ENCODE data around the gene RNF220. TPM values are rescaled to one million over a fixed set of nuclear protein-coding genes. Genes with fewer than 3 reads are reported as not detected.

RNF220 gene
- total and polyA plus RNA-seq, 2 of the 13 experiments (the other 11 are each of a cell fraction or from before 2014, with no cell fraction given) = 48.2 to 72.1 TPM

DNA sequence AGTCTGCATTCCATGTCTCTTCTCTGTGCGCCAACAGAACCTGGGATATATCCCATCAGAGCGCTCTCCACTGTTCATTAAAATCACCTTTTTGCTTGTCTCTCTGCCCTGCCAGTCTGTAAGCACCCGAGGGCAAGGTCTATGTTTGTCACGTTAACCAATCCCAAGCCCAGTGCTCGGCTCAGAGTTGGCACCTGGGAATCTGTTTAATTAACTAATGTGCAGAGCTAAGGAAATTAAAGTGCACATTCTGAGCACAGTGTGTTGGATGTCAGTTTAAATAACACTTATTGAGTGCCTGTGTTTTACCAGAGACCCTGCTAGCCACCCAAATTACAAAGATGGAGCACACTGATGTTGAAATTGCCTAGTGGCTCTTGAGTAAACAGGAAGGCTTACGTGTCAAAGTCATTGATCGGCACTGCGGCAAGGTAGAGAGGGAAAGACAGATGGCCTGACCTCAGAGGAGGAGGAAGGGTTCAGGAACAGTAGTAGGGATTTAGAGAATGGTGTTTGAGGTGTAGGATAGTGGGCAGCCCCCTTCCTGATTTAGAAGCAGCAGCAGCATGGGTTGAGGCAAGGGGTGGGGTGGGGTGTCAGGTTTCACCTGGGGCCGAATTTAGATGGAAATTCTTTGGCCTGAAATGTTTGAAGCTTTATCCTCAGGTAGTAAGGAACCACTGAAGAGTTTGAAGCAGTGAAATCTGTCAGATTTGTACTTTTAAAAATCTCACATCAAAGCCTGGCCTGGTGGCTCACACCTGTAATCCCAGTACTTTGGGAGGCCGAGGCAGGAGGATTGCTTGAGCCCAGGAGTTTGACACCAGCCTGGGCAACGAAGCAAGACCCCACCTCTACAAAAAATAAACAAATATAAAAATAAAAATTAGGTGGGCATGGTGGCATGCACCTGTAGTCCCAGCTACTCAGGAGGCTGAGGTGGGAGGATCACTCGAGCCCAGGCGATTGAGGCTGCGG is 277.1 kb downstream of the RNF220 start (continued):
- TF ChIP-seq, protein P1, sequence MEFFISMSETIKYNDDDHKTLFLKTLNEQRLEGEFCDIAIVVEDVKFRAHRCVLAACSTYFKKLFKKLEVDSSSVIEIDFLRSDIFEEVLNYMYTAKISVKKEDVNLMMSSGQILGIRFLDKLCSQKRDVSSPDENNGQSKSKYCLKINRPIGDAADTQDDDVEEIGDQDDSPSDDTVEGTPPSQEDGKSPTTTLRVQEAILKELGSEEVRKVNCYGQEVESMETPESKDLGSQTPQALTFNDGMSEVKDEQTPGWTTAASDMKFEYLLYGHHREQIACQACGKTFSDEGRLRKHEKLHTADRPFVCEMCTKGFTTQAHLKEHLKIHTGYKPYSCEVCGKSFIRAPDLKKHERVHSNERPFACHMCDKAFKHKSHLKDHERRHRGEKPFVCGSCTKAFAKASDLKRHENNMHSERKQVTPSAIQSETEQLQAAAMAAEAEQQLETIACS (CRISPR knock-in tag; IDR thresholded peaks at IDR 0.05) = no peak
- TF ChIP-seq HNF4G (IDR thresholded peaks at IDR 0.05; ENCODE audit: borderline replicate concordance, low read depth, low read length) = 0 out of 2 replicates have a peak, but pooled peaks have one; percentile 9
- TF ChIP-seq HNF4G (CRISPR knock-in tag; IDR thresholded peaks at IDR 0.05; ENCODE audit: borderline replicate concordance, low read depth) = peak; percentile 79; the same call in 1 of the 2 replicates
- TF ChIP-seq, protein P2, sequence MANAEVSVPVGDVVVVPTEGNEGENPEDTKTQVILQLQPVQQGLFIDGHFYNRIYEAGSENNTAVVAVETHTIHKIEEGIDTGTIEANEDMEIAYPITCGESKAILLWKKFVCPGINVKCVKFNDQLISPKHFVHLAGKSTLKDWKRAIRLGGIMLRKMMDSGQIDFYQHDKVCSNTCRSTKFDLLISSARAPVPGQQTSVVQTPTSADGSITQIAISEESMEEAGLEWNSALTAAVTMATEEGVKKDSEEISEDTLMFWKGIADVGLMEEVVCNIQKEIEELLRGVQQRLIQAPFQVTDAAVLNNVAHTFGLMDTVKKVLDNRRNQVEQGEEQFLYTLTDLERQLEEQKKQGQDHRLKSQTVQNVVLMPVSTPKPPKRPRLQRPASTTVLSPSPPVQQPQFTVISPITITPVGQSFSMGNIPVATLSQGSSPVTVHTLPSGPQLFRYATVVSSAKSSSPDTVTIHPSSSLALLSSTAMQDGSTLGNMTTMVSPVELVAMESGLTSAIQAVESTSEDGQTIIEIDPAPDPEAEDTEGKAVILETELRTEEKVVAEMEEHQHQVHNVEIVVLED (CRISPR knock-in tag; IDR thresholded peaks at IDR 0.05; ENCODE audit: borderline replicate concordance) = peak; percentile 52; the same call in 1 of the 2 replicates
- TF ChIP-seq NFKBIZ (CRISPR knock-in tag; IDR thresholded peaks at IDR 0.05) = peak; percentile 80; the same call in 1 of the 2 replicates
- TF ChIP-seq, protein P3, sequence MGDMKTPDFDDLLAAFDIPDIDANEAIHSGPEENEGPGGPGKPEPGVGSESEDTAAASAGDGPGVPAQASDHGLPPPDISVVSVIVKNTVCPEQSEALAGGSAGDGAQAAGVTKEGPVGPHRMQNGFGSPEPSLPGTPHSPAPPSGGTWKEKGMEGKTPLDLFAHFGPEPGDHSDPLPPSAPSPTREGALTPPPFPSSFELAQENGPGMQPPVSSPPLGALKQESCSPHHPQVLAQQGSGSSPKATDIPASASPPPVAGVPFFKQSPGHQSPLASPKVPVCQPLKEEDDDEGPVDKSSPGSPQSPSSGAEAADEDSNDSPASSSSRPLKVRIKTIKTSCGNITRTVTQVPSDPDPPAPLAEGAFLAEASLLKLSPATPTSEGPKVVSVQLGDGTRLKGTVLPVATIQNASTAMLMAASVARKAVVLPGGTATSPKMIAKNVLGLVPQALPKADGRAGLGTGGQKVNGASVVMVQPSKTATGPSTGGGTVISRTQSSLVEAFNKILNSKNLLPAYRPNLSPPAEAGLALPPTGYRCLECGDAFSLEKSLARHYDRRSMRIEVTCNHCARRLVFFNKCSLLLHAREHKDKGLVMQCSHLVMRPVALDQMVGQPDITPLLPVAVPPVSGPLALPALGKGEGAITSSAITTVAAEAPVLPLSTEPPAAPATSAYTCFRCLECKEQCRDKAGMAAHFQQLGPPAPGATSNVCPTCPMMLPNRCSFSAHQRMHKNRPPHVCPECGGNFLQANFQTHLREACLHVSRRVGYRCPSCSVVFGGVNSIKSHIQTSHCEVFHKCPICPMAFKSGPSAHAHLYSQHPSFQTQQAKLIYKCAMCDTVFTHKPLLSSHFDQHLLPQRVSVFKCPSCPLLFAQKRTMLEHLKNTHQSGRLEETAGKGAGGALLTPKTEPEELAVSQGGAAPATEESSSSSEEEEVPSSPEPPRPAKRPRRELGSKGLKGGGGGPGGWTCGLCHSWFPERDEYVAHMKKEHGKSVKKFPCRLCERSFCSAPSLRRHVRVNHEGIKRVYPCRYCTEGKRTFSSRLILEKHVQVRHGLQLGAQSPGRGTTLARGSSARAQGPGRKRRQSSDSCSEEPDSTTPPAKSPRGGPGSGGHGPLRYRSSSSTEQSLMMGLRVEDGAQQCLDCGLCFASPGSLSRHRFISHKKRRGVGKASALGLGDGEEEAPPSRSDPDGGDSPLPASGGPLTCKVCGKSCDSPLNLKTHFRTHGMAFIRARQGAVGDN (CRISPR knock-in tag; IDR thresholded peaks at IDR 0.05) = no peak; the same call in 1 of the 2 replicates
- TF ChIP-seq ZNF607 (CRISPR knock-in tag; IDR thresholded peaks at IDR 0.05; ENCODE audit: borderline replicate concordance) = no peak
- TF ChIP-seq, protein P4, sequence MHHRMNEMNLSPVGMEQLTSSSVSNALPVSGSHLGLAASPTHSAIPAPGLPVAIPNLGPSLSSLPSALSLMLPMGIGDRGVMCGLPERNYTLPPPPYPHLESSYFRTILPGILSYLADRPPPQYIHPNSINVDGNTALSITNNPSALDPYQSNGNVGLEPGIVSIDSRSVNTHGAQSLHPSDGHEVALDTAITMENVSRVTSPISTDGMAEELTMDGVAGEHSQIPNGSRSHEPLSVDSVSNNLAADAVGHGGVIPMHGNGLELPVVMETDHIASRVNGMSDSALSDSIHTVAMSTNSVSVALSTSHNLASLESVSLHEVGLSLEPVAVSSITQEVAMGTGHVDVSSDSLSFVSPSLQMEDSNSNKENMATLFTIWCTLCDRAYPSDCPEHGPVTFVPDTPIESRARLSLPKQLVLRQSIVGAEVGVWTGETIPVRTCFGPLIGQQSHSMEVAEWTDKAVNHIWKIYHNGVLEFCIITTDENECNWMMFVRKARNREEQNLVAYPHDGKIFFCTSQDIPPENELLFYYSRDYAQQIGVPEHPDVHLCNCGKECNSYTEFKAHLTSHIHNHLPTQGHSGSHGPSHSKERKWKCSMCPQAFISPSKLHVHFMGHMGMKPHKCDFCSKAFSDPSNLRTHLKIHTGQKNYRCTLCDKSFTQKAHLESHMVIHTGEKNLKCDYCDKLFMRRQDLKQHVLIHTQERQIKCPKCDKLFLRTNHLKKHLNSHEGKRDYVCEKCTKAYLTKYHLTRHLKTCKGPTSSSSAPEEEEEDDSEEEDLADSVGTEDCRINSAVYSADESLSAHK (CRISPR knock-in tag; IDR thresholded peaks at IDR 0.05; ENCODE audit: borderline replicate concordance) = no peak
- peak; percentile 20; the same call in 1 of the 2 replicates for TF ChIP-seq RBFOX2 (IDR thresholded peaks at IDR 0.05; ENCODE audit: low read depth, low read length)
- TF ChIP-seq ERF (CRISPR knock-in tag; IDR thresholded peaks at IDR 0.05) = peak; percentile 81
- TF ChIP-seq FOXA3 (CRISPR knock-in tag; IDR thresholded peaks at IDR 0.05) = peak; percentile 98
- TF ChIP-seq, protein P5, sequence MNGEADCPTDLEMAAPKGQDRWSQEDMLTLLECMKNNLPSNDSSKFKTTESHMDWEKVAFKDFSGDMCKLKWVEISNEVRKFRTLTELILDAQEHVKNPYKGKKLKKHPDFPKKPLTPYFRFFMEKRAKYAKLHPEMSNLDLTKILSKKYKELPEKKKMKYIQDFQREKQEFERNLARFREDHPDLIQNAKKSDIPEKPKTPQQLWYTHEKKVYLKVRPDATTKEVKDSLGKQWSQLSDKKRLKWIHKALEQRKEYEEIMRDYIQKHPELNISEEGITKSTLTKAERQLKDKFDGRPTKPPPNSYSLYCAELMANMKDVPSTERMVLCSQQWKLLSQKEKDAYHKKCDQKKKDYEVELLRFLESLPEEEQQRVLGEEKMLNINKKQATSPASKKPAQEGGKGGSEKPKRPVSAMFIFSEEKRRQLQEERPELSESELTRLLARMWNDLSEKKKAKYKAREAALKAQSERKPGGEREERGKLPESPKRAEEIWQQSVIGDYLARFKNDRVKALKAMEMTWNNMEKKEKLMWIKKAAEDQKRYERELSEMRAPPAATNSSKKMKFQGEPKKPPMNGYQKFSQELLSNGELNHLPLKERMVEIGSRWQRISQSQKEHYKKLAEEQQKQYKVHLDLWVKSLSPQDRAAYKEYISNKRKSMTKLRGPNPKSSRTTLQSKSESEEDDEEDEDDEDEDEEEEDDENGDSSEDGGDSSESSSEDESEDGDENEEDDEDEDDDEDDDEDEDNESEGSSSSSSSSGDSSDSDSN (CRISPR knock-in tag; IDR thresholded peaks at IDR 0.05) = 0 out of 2 replicates have a peak, but pooled peaks have one; percentile 17
